GM12892 (cell line): ENCODE data around the gene STX18.

Experiments used
- POLR2A ChIP-seq: IDR thresholded peaks from 2 replicates; pipeline ENCODE4 v1.6.1; 2011; ENCODE audit warnings: low read depth, low read length, control low read depth
- POLR2AphosphoS5 ChIP-seq: IDR thresholded peaks from 2 replicates; pipeline ENCODE4 v1.6.1; 2011; ENCODE audit warnings: low read depth, low read length, control low read depth
- TAF1 ChIP-seq: IDR thresholded peaks from 2 replicates; pipeline ENCODE4 v1.6.1; 2011; ENCODE audit warnings: low read depth, mild to moderate bottlenecking, control low read depth, low read length, borderline replicate concordance

DNA sequence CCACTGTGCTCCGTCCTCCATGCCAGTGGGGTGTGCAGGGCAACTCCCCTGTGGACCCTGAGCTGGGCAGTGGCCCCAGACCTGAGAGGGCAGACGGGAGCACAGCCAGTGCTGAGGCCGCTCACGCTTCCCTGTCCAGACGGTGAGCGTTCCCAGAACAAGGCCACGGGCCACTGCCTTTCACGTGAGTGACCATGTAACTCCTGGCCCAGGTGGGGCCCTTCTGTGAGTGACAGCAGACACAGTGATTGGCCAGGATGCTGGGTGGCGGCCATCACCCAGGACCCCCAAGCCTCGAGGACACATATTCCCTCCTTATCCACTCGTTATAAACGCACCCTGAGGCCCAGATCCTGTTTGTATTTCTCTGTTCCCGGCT is 144.4 kb downstream of the STX18 start:
- TF ChIP-seq POLR2AphosphoS5, result no peak
- no peak for TF ChIP-seq POLR2A
- no peak for TF ChIP-seq TAF1
